GM04504 (cell line): ENCODE data around the gene OR2T8.
"Not testable (repeated sequence)": the region's sequence is repeated elsewhere in the genome, so short reads cannot be mapped to it uniquely, and the experiment has no call there.

Experiments
- DNase-seq: peaks from one replicate; pipeline ENCODE4 v3.0.0-alpha.2; 2012; ENCODE audit warnings: low read depth

Gene OR2T8

DNA sequence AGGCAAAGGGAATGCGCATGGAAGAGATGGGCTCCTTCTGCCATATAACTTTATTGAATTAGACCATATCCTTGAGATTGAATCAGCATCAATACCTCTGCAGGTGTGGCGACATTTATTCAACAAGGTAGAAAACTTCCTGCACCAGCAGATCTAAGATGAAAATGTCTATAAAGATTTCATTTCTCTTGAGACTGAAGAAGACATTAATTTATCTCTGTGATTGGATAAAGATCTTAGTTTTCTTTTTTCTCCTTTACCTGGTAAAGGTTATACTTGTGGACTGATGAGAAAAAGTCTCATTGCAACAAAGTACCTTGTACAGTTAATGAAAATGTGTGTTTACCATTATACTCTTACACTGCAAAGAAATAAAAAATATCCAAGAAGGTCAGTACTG, at the start of gene OR2T8:
TSS of gene OR2T8 (plus strand) at position 301 of the 400 bp plus-strand sequence. CDS start 766 bp downstream, outside the sequence.
- DNase-seq, result no peak

DNA sequence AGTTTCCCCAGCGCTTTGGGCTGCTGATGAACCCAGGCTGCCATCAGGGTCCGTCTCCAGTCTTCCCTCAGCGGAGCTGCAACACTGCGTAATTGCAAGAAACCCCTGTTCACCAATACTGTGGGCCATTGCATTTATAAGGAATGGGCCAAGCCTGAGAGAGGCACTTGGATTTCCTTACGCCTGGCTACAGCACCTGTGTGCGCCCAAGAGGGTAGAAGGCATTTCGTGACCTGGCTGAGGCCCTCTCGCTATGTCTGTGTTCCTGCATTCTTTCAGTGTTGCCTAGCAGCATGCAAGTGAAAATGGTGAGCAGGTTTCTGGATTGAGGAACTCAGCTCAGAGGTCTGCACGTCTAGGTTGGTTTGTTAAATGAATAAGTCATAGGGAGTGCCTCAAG, 36.7 kb upstream of the OR2T8 start:
- no peak for DNase-seq

DNA sequence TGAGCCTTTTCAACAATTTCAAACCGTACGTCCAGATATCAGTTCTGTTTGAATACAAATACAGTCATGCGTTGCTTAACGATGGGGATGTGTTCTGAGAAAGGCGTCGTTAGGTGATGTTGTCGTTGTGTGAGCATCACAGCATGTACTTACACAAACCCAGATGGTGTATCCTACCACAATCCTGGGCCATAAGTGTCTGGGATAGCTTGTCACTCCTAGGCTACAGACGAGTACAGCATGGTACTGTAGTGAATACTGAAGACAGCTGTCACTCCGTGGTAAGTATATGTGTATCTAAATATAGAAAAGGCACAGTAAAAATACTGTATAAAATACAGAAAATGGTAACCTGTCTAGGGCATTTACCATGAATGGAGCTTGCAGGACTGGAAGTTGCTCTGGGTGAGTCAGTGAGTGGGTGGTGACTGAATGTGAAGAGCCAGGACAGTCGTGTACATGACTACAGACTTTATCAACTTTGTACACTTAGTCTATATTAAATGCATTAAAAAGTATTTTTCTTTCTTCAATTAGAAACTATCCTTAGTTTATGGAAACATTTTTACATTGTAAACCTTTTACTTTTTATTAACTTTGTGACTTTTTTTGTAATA, 35.1 kb upstream of the OR2T8 start:
- no peak for DNase-seq

GRCh38 chr1:247895163-247895637, 24.9 kb upstream of the OR2T8 start, which contains the start of gene OR2W3:
Gene OR2W3 (plus strand): TSS chr1:247895587. CDS start chr1:247895587, 0 bp downstream.
- no peak for DNase-seq

DNA sequence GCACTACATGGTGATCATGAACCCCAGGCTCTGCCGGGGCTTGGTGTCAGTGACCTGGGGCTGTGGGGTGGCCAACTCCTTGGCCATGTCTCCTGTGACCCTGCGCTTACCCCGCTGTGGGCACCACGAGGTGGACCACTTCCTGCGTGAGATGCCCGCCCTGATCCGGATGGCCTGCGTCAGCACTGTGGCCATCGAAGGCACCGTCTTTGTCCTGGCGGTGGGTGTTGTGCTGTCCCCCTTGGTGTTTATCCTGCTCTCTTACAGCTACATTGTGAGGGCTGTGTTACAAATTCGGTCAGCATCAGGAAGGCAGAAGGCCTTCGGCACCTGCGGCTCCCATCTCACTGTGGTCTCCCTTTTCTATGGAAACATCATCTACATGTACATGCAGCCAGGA, 24.1 kb upstream of the OR2T8 start:
- DNase-seq, result no peak

GRCh38 chr1:247904122-247904521, 15.9 kb upstream of the OR2T8 start:
- no peak for DNase-seq

DNA sequence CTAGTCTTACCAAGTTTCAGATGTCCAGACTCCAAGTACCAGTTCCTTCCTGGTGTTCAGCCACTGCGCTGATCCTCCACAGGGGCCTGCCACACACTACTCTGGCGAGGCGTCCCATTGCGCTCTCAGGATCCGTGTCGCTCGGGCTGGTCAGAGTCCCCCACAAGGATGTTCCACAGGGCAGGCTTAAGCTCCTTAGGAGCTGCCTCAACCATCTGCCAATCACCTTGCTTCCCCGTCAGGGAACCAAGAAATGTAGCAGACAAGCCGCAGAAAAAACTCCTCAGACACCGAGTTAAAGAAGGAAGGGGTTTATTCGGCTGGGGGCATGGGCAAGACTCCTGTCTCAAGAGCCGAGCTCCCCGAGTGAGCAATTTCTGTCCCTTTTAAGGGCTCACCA, 14.9 kb upstream of the OR2T8 start:
- DNase-seq, result no peak

GRCh38 chr1:247905910-247906503, 14.0 kb upstream of the OR2T8 start:
- no peak for DNase-seq

DNA sequence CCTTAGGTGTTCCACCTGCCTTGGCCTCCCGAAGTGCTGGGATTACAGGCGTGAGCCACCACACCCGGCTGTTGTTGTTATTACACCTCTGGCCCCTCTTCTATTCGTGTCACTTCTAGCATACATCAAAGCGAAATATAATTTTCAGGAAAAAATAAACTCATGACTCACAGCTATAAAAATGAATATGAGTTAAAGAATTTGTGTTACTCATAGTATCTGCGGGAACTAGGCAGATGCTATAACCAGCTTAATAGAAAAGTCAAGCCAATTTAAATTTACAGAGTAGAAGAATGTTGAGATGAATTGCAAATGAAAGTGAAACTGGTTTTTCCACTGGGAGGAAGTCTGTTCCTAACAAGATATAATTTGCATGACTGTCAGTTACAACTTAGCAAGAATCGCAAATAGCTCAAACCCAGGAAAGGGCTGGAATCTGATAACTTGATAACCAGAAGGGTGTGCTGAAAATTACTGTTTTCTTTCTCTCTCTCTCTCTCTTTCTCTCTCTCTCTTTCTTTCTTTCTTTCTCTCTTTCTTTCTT, 13.5 kb upstream of the OR2T8 start:
- no peak for DNase-seq

DNA sequence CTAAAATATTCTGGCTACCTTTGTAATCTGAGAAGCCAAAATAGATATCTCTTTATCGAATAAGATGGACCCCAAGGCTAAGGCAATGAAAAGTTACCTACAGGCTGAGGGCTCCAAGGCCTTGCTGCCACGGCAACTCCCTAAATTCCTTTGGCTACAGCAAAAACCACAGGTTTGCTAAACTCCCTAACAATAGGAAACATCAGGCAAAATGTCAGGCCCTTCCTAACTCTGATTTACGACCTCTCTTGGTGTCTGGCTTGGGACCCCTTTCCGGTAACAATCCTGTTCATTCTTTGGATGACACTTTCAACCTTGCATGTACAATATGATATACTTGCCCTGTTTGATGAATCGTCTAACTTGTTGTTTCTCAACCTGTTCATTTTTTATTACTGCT, 11.3 kb upstream of the OR2T8 start:
- no peak for DNase-seq

DNA sequence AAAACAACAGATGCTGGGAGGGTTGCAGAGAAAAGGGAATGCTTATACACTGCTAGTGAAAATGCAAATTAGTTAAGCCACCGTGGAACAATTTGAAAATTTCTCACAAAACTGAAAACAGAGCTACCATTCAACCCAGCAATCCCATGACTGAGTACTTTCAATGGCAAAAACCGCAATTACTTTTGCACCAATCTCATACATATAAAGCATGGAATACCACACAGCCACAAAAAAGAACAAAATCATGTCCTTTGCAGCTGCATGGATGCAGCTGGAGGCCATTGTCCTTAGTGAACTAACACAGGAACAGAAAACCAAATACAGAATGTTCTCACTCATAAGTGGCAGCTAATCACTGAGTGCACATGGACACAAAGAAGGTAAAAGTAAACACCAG, 6.3 kb upstream of the OR2T8 start:
- no peak for DNase-seq

- DNase-seq, result no peak
Measured at GRCh38 chr1:247914941-247915662, 5.0 kb upstream of the OR2T8 start.

DNA sequence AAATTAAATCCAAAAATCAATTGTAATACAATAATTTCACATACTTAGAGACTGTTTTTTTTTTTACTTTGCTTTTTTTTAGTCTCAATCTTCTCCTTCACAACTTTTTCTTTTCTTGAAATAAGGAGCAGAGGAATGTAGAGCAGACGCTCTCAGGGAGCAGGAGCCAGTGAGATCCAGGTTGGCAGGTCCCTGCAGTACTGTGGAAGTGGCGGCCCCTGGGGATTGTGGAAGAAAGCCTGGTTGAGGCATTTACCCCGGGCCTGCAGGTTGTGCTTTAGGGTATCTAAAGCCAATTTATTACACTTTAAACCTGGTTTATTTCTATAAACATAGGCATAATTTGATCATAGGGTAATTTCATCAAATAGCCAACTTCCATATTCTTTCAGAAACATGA, 3.9 kb downstream of the OR2T8 start:
- no peak for DNase-seq

GRCh38 chr1:247924868-247925267, 4.8 kb downstream of the OR2T8 start, which contains the start of gene OR2AJ1:
Gene OR2AJ1 (plus strand): TSS chr1:247924889. CDS start chr1:247933769, 8,880 bp downstream.
- no peak for DNase-seq

DNA sequence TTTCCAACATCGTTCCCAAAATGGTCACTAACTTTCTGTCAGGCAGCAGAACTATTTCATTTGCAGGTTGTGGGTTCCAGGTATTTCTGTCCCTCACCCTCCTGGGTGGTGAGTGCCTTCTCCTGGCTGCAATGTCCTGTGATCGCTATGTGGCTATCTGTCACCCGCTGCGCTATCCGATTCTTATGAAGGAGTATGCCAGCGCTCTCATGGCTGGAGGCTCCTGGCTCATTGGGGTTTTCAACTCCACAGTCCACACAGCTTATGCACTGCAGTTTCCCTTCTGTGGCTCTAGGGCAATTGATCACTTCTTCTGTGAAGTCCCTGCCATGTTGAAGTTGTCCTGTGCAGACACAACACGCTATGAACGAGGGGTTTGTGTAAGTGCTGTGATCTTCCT, 13.9 kb downstream of the OR2T8 start:
- no peak for DNase-seq

- DNase-seq, result no peak
Measured at GRCh38 chr1:247935781-247936180, 15.7 kb downstream of the OR2T8 start.

GRCh38 chr1:247936415-247936814, 16.4 kb downstream of the OR2T8 start:
- no peak for DNase-seq

DNA sequence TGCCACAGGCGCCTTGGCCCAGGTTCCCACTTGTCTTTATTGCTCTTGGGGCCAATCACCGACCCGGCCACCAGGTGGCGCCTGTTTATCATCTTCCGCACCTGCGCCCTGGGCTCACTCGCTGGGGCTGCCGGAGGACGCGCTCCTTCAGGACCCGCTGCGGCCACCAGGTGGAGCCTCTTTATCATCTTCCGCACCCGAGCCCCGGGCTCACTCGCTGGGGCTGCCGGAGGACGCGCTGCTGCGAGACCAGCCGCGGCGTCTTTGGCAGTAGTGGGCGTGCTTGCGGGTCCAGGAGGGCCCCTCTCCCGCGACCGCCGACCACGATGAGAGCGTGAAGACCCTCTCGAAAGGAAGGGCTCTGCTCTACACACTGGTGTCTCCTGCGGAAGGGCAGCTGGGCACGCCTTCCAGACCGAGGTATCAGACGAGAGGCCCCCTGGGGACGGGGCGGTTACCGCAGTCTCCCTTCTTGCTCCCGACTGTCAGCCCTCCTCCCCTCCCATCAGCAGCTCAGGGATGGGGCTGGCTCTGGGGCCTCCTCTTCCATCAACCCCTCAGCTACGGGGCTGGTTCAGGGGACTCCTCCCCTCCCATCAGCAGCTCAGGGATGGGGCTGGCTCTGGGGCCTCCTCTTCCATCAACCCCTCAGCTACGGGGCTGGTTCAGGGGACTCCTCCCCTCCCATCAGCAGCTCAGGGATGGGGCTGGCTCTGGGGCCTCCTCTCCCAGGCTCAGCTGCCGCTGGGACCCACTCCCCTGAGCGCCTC, 17.1 kb downstream of the OR2T8 start:
- DNase-seq, result not testable (repeated sequence)

DNA sequence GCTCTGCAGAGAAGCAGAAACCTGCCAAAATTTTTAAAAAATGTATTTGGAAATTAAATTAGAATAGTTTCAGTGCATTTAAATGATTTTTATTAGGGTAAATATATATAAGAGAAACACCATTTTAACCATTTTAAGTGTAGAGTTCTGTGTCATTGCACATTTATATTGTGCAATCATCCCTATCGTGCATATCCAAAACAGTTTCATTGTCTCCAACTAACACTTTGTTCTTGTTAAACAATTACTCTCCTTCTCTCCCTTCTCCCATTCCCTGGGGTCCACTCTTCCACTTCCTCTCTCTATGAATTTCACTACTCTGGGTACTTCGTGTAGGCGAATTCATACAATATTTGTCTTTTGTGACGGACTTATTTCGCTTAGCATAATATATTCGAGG, 22.6 kb downstream of the OR2T8 start:
- no peak for DNase-seq

DNA sequence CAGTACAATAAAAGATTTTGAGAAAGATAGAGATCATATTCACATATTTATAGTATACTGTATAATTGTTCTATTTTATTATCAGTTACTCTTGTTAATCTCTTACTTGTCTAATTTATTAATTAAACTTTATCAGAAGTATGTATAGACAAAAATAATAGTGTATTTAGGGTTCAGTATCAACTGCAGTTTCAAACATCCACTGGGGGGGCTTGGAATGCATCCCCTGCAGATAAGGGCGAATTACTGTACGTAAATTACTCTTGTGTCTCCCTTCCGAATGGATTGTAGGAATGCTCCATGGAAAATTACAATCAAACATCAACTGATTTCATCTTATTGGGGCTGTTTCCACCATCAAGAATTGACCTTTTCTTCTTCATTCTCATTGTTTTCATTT, 28.5 kb downstream of the OR2T8 start, which contains the start of gene OR2L8:
TSS of gene OR2L8 (plus strand) at position 301 of the 400 bp plus-strand sequence. CDS start at position 301, 0 bp downstream.
- DNase-seq, result no peak

- DNase-seq, result no peak
Measured at GRCh38 chr1:247953408-247953807, 33.4 kb downstream of the OR2T8 start.

DNA sequence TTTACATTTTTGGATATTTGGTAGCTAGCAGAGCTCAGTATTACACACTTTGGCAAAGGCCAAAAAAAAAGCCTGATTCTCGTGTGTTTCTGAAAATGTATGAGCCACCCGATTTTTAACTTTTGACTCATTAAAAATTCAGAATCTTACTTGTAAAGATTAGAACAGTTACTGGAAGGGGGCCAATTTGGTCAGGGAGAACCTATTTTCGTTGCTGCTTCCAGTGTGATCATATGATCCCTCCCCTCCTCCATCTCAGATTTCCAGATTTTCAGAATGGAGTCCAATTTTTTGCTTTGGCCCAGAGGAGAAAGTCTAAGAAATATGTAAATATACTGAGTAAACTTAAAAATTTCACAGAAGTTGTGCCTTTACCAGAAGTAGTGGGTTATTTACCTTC, 41.7 kb downstream of the OR2T8 start:
- DNase-seq, result no peak
